DND-41 (cell line): ENCODE measurements around the gene EXOC3L2.

Experiments used
- CTCF ChIP-seq: IDR thresholded peaks from 2 replicates; pipeline ENCODE4 v1.5.1; 2012; ENCODE audit warnings: borderline replicate concordance, low read length, moderate library complexity, mild to moderate bottlenecking; ENCODE audit not compliant: poor library complexity, severe bottlenecking; ENCODE audit errors: extremely low read depth
- EZH2 ChIP-seq: IDR thresholded peaks from 3 replicates; pipeline ENCODE4 v1.6.1; 2012; ENCODE audit warnings: borderline replicate concordance, low read depth, mild to moderate bottlenecking, moderate library complexity, low read length, inconsistent platforms; ENCODE audit not compliant: severe bottlenecking

- TF ChIP-seq CTCF (no peak), EZH2 (no peak)
Measured at GRCh38 chr19:45294291-45295029, 49.3 kb upstream of the EXOC3L2 start.
